Activated CD4-positive, alpha-beta T cell treated with anti-CD3 and anti-CD28 coated beads, Interleukin-10, Interleukin-2, amounts not matched to agents 100 ng/mL and 50 ng/mL, durations not matched to agents 16 hours and 8 hours (primary cell): ENCODE results near the gene NOTUM.
"Not testable (repeated sequence)": the region's sequence is repeated elsewhere in the genome, so short reads cannot be mapped to it uniquely, and the experiment has no call there.

Experiments
- DNase-seq: peaks from one replicate; pipeline ENCODE4 v3.0.0-alpha.2; 2020

Gene NOTUM

DNA sequence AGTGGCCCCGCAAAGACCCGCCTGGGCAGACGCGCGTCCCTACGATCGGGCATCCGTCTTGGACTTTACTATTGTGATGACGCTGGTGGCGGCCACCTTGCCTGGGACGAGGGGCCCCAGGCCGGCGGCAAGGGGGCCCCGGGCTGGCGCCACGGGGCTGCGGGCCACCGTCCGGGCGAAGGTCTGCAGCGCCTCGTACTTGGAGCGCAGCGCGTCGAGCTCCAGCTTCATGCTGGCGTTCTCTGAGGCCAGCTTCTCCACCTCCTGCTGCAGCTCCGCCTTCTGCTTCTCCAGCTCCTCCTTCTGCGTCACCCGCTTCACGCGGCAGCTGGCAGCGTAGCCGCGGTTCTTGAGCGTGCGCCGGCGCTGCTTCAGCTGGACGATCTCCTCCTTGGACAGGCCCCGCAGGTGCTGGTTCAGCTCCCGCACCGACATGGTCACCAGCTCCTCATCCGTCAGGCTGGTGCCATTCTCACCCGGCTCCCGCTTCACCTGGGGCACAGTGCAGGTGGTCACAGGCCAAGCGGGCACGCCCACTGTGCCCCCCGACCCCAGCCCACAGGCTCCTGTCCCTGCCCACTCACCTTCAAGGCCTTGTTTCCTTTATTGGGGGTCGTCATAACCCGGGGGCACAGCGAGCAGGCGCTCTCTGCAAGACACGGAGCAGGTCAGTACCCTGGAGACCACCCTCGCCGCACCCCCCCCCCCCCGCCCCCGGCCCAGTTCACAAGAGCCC is 38.3 kb downstream of the NOTUM start:
- no peak for DNase-seq

GRCh38 chr17:81921996-81922565 is 38.9 kb downstream of the NOTUM start:
- DNase-seq, result no peak

GRCh38 chr17:81921537-81921862 is 39.5 kb downstream of the NOTUM start:
- no peak for DNase-seq

GRCh38 chr17:81920612-81921536 is 40.1 kb downstream of the NOTUM start:
- no peak for DNase-seq

DNA sequence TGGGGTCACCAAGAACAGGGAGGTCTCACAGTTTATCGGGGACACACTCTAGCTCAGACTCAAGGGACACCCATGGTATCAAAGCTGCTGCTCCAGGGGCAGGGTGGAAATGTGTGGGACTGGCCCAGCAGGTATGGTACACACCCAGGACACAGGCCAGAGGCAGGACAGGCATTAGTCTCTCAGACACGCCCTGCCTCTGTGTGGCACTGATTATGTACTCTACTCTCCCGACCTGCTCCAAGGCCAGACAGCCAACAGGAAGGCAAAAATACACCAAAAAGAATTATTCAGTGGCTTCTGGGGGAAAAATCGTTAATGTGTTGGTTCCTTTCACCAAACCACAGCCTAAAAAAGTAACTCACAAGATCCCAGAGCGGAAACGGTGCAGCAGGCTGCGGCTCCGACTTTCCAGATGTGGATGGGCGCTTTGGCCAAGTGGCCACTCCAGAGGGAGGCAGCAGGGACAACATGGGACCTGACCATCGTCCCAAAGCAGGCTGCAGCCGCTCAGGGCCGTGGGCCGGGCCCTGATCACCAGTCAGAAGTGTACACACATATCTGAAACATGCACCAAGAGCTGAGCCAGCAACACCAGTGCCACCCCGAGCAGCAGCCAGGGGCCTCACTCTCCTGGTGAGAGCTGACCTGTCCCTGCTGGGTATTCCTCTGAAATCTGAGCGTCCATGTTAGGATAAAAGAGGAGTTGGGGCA is 42.0 kb downstream of the NOTUM start:
- no peak for DNase-seq

- not testable (repeated sequence) for DNase-seq
These were observed 42.7 kb downstream of the NOTUM start for GRCh38 chr17:81918333-81918669.

- peak; percentile 90 for DNase-seq
These were observed 43.2 kb downstream of the NOTUM start, which contains the start of gene SIRT7 for GRCh38 chr17:81917565-81918332. Gene SIRT7, minus strand, starts transcription at chr17:81918176. Its CDS starts 45 bp downstream, at chr17:81918131.

DNA sequence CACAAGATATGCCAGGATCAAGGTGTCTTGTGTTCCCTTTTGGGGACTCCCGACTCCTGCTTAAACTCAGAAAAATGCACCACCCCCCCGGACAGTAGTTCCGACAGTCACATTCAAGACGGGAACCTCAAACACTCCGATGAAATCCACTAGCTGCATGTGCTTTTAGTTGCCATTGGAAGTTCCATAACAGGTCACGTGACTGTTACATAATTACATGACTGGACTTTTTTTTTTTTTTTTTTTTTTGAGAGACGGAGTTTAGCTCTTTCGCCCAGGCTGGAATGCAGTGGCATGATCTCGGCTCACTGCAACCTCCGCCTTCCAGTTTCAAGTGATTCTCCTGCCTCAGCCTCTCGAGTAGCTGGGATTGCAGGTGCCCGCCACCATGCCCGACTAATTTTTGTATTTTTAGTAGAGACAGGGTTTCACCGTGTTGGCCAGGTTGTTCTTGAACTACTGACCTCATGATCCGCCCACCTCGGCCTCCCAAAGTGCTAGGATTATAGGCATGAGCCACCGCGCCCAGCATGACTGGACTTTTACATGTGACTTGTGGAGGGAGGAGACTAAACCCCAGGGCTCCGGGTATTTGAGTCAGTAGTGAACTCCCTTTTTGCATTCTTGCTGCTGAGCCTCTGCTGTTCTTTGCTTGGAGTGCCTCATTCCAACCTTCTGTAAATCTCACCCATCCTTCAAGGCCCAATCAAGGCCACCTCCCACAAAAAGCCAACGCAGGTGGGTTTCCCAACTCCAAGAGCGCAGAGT is 44.6 kb downstream of the NOTUM start:
- DNase-seq, result no peak

GRCh38 chr17:81915331-81915730 is 45.7 kb downstream of the NOTUM start:
- DNase-seq, result no peak

DNA sequence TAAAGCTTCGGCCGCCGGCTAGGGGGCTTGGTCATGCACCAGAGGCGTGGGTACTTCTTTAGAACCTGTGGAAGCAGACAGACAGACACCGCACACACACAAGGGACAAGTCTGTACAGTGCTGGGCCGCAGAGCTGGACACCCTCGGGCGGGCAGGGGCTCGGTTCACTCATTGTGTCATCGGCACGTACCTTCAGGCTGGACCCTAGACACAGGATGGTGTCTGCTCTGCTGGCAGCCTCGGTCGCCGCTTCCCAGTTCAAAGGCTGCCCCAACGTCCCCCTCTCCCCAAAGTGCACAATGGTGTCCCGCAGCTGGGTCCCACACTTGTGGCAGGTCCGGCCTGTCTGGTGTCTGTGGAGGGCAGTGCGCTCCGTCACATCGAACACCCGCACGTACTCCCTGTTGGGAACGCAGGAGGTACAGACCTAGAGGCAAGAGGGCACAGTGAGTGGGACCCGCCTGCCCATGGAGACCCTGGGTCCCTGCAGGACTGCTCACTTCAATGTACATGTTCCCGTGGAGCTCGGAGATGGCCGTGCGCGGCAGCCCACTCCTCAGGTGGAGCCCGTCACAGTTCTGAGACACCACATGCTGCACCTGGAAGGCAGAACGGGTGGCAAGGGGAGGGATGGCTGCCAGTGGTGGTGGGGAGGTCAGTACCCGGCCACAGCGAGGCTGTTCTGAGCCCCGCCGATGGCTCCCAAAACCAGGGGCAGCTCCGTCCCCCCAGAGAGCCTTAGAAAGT is 46.7 kb downstream of the NOTUM start:
- no peak for DNase-seq

GRCh38 chr17:81913394-81914102 is 47.4 kb downstream of the NOTUM start:
- DNase-seq, result no peak

- no peak for DNase-seq
These were observed 48.3 kb downstream of the NOTUM start for GRCh38 chr17:81912441-81913309.

DNA sequence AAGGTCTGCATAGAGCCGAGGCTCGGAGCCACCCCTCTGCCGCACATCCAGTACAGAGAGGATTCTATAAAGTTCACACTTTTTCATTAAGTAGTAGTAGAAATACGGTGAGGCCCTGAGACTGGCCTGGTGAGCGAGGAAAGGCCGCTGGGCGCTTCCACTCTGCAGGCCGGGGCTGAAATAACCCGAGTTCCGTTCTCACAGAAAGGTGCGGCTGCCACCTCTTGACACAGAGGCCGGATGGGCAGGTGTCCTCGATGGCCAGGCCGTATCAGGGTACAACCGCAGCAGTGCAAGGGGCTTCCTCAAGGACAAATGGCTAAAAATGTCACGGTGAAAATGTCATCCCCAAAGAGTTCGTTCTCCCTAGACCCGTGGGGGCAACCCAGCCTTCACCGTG is 49.0 kb downstream of the NOTUM start:
- no peak for DNase-seq

DNA sequence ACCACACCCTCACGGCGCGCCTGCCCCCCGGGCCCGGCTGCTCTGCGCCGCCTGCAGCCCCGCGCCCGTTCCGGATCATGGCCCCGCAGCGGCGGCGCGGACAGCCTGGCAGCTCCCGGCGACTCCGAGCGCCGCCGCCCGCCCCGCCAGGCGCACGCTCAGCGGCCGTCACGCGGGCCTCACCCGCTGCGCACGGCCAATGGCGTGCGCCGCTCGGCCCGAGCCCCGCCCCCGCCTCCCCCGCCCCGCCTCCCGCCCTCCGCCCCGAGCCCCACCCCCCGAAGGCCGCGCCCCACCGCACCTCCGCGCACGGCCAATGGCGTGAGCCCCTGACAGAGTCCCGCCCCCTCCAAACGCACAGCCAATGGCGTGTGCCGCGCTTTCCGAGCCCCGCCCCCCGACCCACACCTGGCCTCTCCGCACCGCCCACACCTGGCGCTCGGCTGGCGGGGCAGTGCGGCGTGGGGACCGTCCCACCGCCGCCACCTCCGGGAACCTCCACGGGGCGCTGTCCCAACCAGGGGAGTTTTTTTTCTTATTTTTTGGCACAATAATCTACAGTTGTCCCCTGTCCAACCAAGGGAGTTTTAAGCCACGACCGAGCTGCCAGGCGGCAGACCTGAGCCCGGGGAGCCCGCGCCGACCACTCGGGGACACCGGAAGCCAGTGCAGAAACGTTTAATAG is 49.6 kb downstream of the NOTUM start, which contains the start of gene PCYT2:
TSS of gene PCYT2 (minus strand) at position 123 of the 685 bp plus-strand sequence. CDS start at position 79, 44 bp downstream.
- DNase-seq, result peak; percentile 95

DNA sequence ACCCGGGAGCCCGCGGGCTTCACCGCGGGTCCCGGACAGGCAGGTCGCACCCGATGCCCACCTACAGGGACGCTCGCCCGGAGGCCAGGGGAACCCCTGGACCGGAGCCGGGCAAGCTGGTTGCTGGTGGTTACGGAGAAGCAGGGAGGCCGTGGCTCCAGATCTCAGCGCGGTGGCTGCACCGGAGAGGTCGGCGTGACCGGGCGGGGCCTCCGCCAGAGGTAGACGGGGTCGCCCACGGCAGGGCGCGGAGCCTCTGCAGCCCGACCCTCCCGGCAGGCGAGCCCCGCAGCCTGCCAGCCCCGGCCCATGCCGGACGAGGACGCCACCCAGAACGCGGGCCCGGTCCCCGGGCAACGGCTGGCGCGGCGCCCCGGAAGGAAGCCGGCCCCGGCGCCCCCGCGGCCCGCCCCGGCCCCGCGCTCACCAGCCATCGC is 50.1 kb downstream of the NOTUM start:
- no peak for DNase-seq

DNA sequence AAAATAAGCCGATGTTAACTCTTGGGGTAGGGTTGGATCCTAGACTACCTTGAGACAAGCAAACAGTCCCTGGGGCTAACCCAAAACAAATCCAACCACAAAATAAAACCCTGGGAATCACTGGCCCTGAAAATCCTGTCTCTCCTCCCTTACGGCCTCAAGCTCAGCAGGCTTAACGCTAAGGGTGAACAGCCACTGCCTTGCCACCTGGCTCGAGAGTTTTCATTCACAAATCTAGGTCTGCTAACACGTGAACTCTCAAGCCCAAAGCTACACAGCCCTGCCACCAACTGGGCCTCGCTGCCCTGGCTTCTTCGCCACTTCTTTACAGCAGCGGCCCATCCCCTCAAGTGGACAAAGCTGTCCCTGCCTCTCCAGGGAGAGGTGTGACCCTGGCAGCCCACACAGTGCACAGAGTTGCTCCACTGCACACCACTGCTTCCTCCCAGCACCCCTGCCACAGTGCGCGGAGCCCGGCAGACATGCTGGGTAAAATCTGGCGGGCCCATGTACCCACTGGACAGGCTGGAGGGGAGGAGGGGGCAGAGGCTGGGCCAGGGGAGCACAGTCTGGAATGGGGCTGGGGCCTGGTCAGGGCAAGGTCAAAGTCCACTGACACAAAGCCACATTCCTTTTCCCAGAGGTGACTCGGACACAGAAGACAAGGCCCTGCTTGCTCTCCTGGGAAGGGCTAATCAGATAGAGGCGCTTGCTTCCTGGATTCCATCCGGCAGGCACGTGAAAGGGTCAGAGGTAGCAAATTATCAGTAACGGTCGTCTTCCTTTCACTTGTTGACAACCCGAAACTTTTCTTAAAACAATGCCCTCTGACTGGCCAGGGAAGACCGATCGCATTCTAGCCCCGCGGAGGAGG is 50.8 kb downstream of the NOTUM start:
- DNase-seq, result no peak

DNA sequence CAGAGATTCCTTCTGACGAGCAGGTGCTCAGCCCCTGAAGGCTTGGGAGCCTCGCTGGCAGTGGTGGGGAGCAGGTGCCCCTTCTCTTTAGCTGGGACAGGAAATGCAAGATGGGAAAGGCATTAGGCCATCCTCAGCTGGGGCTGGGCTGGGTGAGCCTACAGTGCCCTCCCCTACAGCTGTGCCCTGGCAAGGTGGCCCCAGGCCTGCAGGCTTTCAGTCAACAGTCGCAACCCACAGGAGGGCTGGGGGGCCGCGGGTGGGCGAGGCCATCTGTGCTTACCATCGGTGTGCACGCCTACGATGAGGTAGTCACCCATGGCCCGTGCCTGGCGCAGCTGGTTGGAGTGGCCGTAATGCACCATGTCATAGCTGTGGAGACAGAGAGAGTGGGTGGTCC is 51.8 kb downstream of the NOTUM start:
- DNase-seq, result no peak
